ENCODE measurements around the gene RAB37. TPM values are rescaled to one million over a fixed set of nuclear protein-coding genes. Genes with fewer than 3 reads are reported as not detected.

The RAB37 gene
- 2.5 and 3.6 TPM in 2 replicates for total RNA-seq (2021)
- long read RNA-seq, transcript RAB37-203 (8 exons, 2,528 nt): major isoform, 6 of 16 reads
- long read RNA-seq, transcript RAB37-204 (9 exons, 2,617 nt): minor isoform, 5 of 16 reads
- long read RNA-seq, partial matches to known transcripts: 0 of 16 reads
- long read RNA-seq, other reads (novel, unspliced or antisense): 4 of 16 reads

GRCh38 chr17:74736513-74737298, at the start of gene RAB37:
RAB37 (plus strand) TSS chr17:74737256; CDS start chr17:74737273, 17 bp downstream.
- H3K56ac ChIP-seq (ENCODE audit: insufficient read length, low read depth, low read length): no peak within 1 kb of the TSS
- no peaks in the 10 kb centered on the region for H3K79me2 ChIP-seq (ENCODE audit: insufficient read depth, low read length)
- WGBS (ENCODE audit: extremely low coverage, insufficient read length, low lambda C conversion rate): no CpG with 5 or more reads among the region's 67 CpGs
- peak; percentile 94 for DNase-seq
- no peaks in the 10 kb centered on the region for H3K9me3 ChIP-seq (ENCODE audit: control insufficient read depth, low read depth, low read length)
- no peak within 1 kb of the TSS for H2AFZ ChIP-seq (ENCODE audit: low read length)
- H2BK12ac ChIP-seq (ENCODE audit: insufficient read length, low read depth, low read length): no peak within 1 kb of the TSS
- H4K8ac ChIP-seq (replicated peaks; ENCODE audit: insufficient read length, low read depth, low read length): no peak within 1 kb of the TSS
- no peak within 1 kb of the TSS for H2BK5ac ChIP-seq (ENCODE audit: insufficient read length, low read length)
- TF ChIP-seq CTCF (conservative IDR thresholded peaks at IDR 0.05): peak; percentile 66
- no peak within 1 kb of the TSS for H3K9ac ChIP-seq (ENCODE audit: extremely low read depth, insufficient read length, low read length)
- H3K23me2 ChIP-seq (ENCODE audit: insufficient read length, low read depth, low read length, poor library complexity, severe bottlenecking): peaks cover 9% of the 10 kb centered on the region
- peak within 1 kb of the TSS; percentile 46 for H3K4me2 ChIP-seq (ENCODE audit: insufficient read depth, insufficient read length, low read length)
- no peak within 1 kb of the TSS for H2BK20ac ChIP-seq (ENCODE audit: low read depth, low read length, poor library complexity, severe bottlenecking)
- Mint-ChIP-seq H3K36me3 (ENCODE audit: insufficient read depth in 1 of 3, low read depth in 3 of 3) (no peaks in the 10 kb centered on the region; a peak in 1 of 7 replicates), H3K9me3 (no peaks in the 10 kb centered on the region; a peak in 1 of 5 replicates), H3K4me1 (peaks cover 16 to 23% of the 10 kb centered on the region in 2 experiments), H3K4me3 (peak within 1 kb of the TSS; percentile 70 to 87), H3K27me3 (ENCODE audit: low read depth) (peaks cover 22% of the 10 kb centered on the region), H3K27ac (no peak within 1 kb of the TSS; a peak in 2 of 7 replicates)
- H4K20me1 ChIP-seq (ENCODE audit: control insufficient read depth, insufficient read depth, insufficient read length): no peaks in the 10 kb centered on the region
- no peak within 1 kb of the TSS for H4K91ac ChIP-seq (ENCODE audit: insufficient read length, low read depth, low read length)
- no peaks in the 10 kb centered on the region for H3K79me1 ChIP-seq (ENCODE audit: insufficient read depth, low read depth, low read length, poor library complexity, severe bottlenecking)
- H3K27me3 ChIP-seq (ENCODE audit: insufficient read depth, low read length): no peaks in the 10 kb centered on the region
- no peak within 1 kb of the TSS for H4K5ac ChIP-seq (ENCODE audit: insufficient read length, low read depth, low read length)
- H2BK15ac ChIP-seq (ENCODE audit: low read depth, low read length): no peak within 1 kb of the TSS
- no peak within 1 kb of the TSS for H3K14ac ChIP-seq (ENCODE audit: insufficient read depth, low read length)
- no peak within 1 kb of the TSS for H3K18ac ChIP-seq (ENCODE audit: insufficient read length, low read depth, low read length)
- no peak within 1 kb of the TSS for H3K23ac ChIP-seq (ENCODE audit: insufficient read length, low read depth, low read length)
- H3K27ac ChIP-seq (ENCODE audit: insufficient read length, low read depth, low read length): no peak within 1 kb of the TSS
- no peak within 1 kb of the TSS for H3K4ac ChIP-seq (ENCODE audit: low read depth, low read length)
- no peak within 1 kb of the TSS for H2BK120ac ChIP-seq (ENCODE audit: low read depth, low read length, poor library complexity, severe bottlenecking)
- no peak within 1 kb of the TSS for H2AK5ac ChIP-seq (ENCODE audit: insufficient read length, low read length)
- no peak within 1 kb of the TSS for H3T11ph ChIP-seq (ENCODE audit: low read length)
- no peaks in the 10 kb centered on the region for H3K4me1 ChIP-seq (ENCODE audit: insufficient read depth, low read length)

Measured in H9 (cell line).